WERI-Rb-1 (cell line): ENCODE results near the gene DNAJC9.

Experiments
- DNase-seq: peaks from one replicate; pipeline ENCODE4 v3.0.0-alpha.2; 2020
- H3K27ac ChIP-seq: fragments of 250-450 bp; sonication (Bioruptor Pico); 2 replicates; pipeline ENCODE4 v1.5.1; 2020; ENCODE audit warnings: mild to moderate bottlenecking, moderate library complexity
- H3K27me3 ChIP-seq: fragments of 250-450 bp; sonication (Bioruptor Pico); 2 replicates; pipeline ENCODE4 v1.5.1; 2021; ENCODE audit warnings: mild to moderate bottlenecking, low read depth, moderate library complexity; ENCODE audit not compliant: insufficient read depth, severe bottlenecking
- H3K36me3 ChIP-seq: fragments of 250-450 bp; sonication (Bioruptor Pico); 2 replicates; pipeline ENCODE4 v1.5.1; 2020; ENCODE audit warnings: mild to moderate bottlenecking, moderate library complexity
- H3K4me3 ChIP-seq: 2 replicates; pipeline ENCODE4 v1.5.1; 2011; ENCODE audit warnings: low read depth, mild to moderate bottlenecking, control low read depth, low read length
- H3K9me3 ChIP-seq: fragments of 250-450 bp; sonication (Bioruptor Pico); 2 replicates; pipeline ENCODE4 v1.5.1; 2021; ENCODE audit warnings: mild to moderate bottlenecking, moderate library complexity; ENCODE audit not compliant: severe bottlenecking
- CTCF ChIP-seq: IDR thresholded peaks from 2 replicates; pipeline ENCODE4 v1.5.1; 2011; ENCODE audit warnings: low read depth, mild to moderate bottlenecking, control low read depth, inconsistent platforms, low read length

DNAJC9 gene, protein sequence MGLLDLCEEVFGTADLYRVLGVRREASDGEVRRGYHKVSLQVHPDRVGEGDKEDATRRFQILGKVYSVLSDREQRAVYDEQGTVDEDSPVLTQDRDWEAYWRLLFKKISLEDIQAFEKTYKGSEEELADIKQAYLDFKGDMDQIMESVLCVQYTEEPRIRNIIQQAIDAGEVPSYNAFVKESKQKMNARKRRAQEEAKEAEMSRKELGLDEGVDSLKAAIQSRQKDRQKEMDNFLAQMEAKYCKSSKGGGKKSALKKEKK

GRCh38 chr10:73246646-73247508 lies at the start of gene DNAJC9:
Gene DNAJC9 (minus strand): TSS chr10:73247255. CDS start chr10:73247189, 66 bp downstream.
- no peaks in the 10 kb centered on the region for H3K27me3 ChIP-seq
- H3K4me3 ChIP-seq, result peak within 1 kb of the TSS; percentile 86
- no peaks in the 10 kb centered on the region for H3K9me3 ChIP-seq
- DNase-seq, result peak; percentile 97
- TF ChIP-seq CTCF, result 0 out of 2 replicates have a peak, but pooled peaks have one; percentile 16
- H3K36me3 ChIP-seq, result peaks cover 79% of the 10 kb centered on the region
- H3K27ac ChIP-seq, result peak within 1 kb of the TSS; percentile 98

DNA sequence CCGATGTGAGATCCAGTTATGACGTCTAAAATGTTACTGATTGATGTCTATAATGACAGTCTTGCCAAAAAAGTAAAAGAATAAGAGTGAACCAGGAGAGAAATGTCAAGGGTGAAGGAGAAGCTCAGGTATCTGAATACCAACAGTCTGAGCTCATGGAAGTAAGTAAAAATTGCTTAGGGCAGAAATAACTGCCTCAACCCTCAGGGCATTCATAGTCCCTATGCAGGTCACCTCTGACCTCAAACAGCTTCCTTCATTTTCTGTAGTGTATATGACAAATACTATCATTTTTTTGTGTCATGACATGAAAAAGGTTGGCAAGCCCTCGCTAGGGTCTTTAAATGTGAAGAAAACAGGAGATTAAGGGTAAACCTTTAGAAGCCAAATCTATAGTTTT lies 46.4 kb upstream of the DNAJC9 start:
- Histone ChIP-seq H3K36me3 (no peaks in the 10 kb centered on the region), H3K9me3 (no peaks in the 10 kb centered on the region), H3K27me3 (no peaks in the 10 kb centered on the region), H3K27ac (no peak overlapping the region), H3K4me3 (no peak overlapping the region)
- DNase-seq, result no peak
- TF ChIP-seq CTCF, result no peak

- Histone ChIP-seq H3K9me3 (no peaks in the 10 kb centered on the region), H3K27me3 (no peaks in the 10 kb centered on the region), H3K36me3 (no peaks in the 10 kb centered on the region), H3K27ac (no peak overlapping the region), H3K4me3 (no peak overlapping the region)
- no peak for TF ChIP-seq CTCF
- no peak for DNase-seq
These were observed 42.9 kb upstream of the DNAJC9 start for GRCh38 chr10:73289958-73290357.

DNA sequence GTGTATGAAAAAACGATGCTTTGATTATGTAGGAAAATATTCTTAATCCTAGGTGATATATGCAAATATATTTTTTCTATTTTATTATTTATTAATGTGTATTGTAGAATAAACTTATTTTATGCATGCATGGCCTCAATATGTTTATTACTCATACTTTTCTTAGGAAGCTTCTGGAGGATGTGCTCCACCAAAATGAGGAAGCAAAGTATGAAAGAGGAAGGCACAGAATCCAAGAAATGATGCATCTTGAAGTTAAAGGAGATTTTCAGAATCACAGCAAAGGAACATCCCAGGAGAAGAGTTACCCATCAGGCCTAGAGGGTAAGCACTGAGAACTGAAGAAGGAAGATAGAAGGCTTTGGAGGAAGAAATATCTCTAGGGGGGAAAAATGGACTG lies 40.4 kb upstream of the DNAJC9 start:
- DNase-seq, result no peak

GRCh38 chr10:73281097-73281496 lies 34.0 kb upstream of the DNAJC9 start:
- TF ChIP-seq CTCF, result no peak
- no peak overlapping the region for H3K4me3 ChIP-seq
- no peak overlapping the region for H3K27ac ChIP-seq
- no peaks in the 10 kb centered on the region for H3K9me3 ChIP-seq
- H3K36me3 ChIP-seq, result no peaks in the 10 kb centered on the region
- no peak for DNase-seq
- no peaks in the 10 kb centered on the region for H3K27me3 ChIP-seq

More for the DNA sequence above, 40.4 kb upstream of the DNAJC9 start:
- no peak overlapping the region for H3K4me3 ChIP-seq
- H3K27me3 ChIP-seq, result no peaks in the 10 kb centered on the region
- no peak for TF ChIP-seq CTCF
- H3K36me3 ChIP-seq, result no peaks in the 10 kb centered on the region
- H3K27ac ChIP-seq, result no peak overlapping the region
- H3K9me3 ChIP-seq, result no peaks in the 10 kb centered on the region
